Activated naive CD8-positive, alpha-beta T cell treated with anti-CD3 and anti-CD28 coated beads, Interleukin-2, amount 10 ng/mL, durations not matched to agents 7 days and 5 days (primary cell): ENCODE results near the gene ATP11B. TPM values are rescaled to one million over a fixed set of nuclear protein-coding genes. Genes with fewer than 3 reads are reported as not detected.

Source experiments
- ATAC-seq: fragments of 150-1000 bp; cut with Tn5 transposase; one replicate; pipeline ENCODE4 v1.10.0; 2021; ENCODE audit warnings: low read depth, moderate library complexity
- POLR2A ChIA-PET: fragments of 350-600 bp; sonication (Branson Sonifier 250); formaldehyde crosslinking; loops from one replicate; lab custom pipeline; 2021; ENCODE audit warnings: antibody characterized with exemption; lab: Charles Lee
- DNase-seq: peaks from one replicate; pipeline ENCODE4 v3.0.0; 2021
- H3K27ac Mint-ChIP-seq: one replicate; pipeline ENCODE4 v1.8.0; 2022; ENCODE audit warnings: mild to moderate bottlenecking, mixed read lengths
- H3K27me3 Mint-ChIP-seq: one replicate; pipeline ENCODE4 v1.8.0; 2022; ENCODE audit warnings: mild to moderate bottlenecking, moderate library complexity, mixed read lengths
- H3K36me3 Mint-ChIP-seq: one replicate; pipeline ENCODE4 v1.8.0; 2021; ENCODE audit warnings: mild to moderate bottlenecking, mixed read lengths
- H3K4me1 Mint-ChIP-seq: one replicate; pipeline ENCODE4 v1.8.0; 2021; ENCODE audit warnings: mixed read lengths
- H3K4me3 Mint-ChIP-seq: one replicate; pipeline ENCODE4 v1.8.0; 2022; ENCODE audit warnings: mild to moderate bottlenecking, moderate library complexity, mixed read lengths
- H3K9me3 Mint-ChIP-seq: one replicate; pipeline ENCODE4 v1.8.0; 2021; ENCODE audit warnings: mixed read lengths
- total RNA-seq, 2 experiments: library from RNA; stranded (reverse); gene quantifications; one replicate each; pipeline ENCODE4 v1.2.3, GENCODE V29; 2021

Gene ATP11B
- total RNA-seq, 2 experiments from 2014 or later: 125 to 136 TPM

GRCh38 chr3:182802413-182803390 lies 9.4 kb downstream of the ATP11B start:
- Mint-ChIP-seq H3K27me3 (no peaks in the 10 kb centered on the region), H3K36me3 (peaks cover 23% of the 10 kb centered on the region), H3K9me3 (no peaks in the 10 kb centered on the region), H3K27ac (no peak overlapping the region), H3K4me1 (peaks cover 30% of the 10 kb centered on the region), H3K4me3 (no peak overlapping the region)
- ATAC-seq (no peak), DNase-seq (no peak)
- POLR2A ChIA-PET: no interaction called here

GRCh38 chr3:182803596-182803995 lies 10.3 kb downstream of the ATP11B start:
- POLR2A ChIA-PET: no interaction called here
- Mint-ChIP-seq H3K4me3 (no peak overlapping the region), H3K36me3 (peaks cover 19% of the 10 kb centered on the region), H3K9me3 (no peaks in the 10 kb centered on the region), H3K27me3 (no peaks in the 10 kb centered on the region), H3K27ac (no peak overlapping the region), H3K4me1 (peaks cover 28% of the 10 kb centered on the region)
- DNase-seq: no peak
- no peak for ATAC-seq

GRCh38 chr3:182807061-182807460 lies 13.8 kb downstream of the ATP11B start:
- no peak for ATAC-seq
- Mint-ChIP-seq H3K9me3 (no peaks in the 10 kb centered on the region), H3K4me3 (no peak overlapping the region), H3K36me3 (peaks cover 28% of the 10 kb centered on the region), H3K27me3 (no peaks in the 10 kb centered on the region), H3K4me1 (peaks cover 32% of the 10 kb centered on the region), H3K27ac (no peak overlapping the region)
- DNase-seq: no peak
- POLR2A ChIA-PET: interaction anchor here (0.9 kb wide), 1 partner anchor 13 kb away, joined by 3 read pairs; no protein-coding TSS in a partner anchor

DNA sequence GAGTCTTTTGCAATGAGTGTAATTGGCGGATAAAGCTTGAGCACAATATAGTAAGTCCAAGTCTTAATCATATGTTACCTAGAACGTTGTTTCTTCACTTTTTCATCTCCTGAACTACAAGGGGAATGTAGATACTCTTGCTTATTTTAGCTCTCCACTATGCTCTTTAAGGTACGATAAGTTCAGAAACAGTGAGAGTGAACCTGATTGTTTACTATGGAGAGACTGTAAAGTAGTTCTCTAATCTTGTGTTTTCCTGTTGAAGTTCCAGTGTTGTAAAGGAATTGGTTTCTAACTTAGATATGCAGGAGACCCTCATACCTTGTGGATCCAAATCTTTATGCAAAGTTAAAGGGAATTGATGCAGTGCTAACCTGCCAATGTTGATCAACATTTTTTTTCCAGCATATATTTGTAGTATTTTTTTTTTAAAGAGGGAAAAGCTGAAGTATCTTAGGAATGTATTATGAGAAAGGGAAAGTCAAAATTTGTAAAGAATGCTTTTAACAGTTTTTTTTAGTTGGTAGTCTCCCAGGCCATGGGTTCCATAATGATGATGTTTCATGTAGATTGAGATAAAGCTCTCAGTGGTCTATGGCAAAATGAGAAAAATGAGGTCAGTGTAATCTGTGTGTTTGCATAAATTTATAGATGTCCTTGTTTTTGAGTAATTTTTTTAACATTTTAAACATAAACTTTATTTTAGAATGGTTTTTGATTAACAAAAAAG lies 14.9 kb downstream of the ATP11B start:
- Mint-ChIP-seq H3K9me3 (no peaks in the 10 kb centered on the region), H3K4me3 (no peak overlapping the region), H3K36me3 (peaks cover 25% of the 10 kb centered on the region), H3K27me3 (no peaks in the 10 kb centered on the region), H3K4me1 (peaks cover 27% of the 10 kb centered on the region), H3K27ac (no peak overlapping the region)
- DNase-seq: no peak
- POLR2A ChIA-PET: no interaction called here
- no peak for ATAC-seq

- Mint-ChIP-seq H3K27me3 (no peaks in the 10 kb centered on the region), H3K9me3 (no peaks in the 10 kb centered on the region), H3K36me3 (peaks cover 24% of the 10 kb centered on the region), H3K4me1 (peaks cover 27% of the 10 kb centered on the region), H3K27ac (no peak overlapping the region), H3K4me3 (no peak overlapping the region)
- POLR2A ChIA-PET: interaction anchor here (1.0 kb wide), 1 partner anchor 15 kb away, joined by 4 read pairs; no protein-coding TSS in a partner anchor
- ATAC-seq: no peak
- no peak for DNase-seq
Observed at GRCh38 chr3:182809531-182809930, 16.2 kb downstream of the ATP11B start.

DNA sequence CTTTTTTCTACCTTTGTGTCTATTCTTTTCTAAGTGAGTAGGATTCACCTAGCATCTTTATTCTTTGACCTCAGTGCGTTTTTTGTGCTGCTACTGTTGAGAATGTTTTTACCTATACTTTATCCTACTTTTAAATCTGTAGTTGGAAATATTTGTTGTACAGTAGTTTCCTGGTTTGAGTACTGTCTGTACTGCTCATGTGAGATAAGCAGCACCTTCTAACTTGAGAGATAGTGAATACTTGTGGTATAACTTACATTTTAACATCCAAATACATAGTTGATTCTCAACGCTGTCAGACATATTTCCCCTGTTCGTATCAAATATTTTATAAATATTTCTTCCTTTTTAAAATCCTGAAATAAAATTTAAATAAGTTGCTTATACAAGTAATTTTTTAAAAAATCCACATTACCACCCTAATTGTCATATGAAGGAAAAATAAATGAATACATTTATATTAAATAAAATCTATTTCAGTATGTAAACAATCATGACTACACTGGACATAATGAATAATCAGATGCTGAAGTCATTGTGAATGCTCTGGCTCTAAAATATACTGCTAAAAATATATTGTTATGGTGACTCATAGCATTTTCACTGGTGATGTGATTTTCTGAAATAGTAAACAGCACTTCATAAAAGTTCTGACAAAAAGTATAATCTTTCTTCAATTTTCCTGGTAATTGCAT lies 17.4 kb downstream of the ATP11B start:
- ATAC-seq: no peak
- H3K4me3 Mint-ChIP-seq: no peak overlapping the region
- POLR2A ChIA-PET: no interaction called here
- peaks cover 29% of the 10 kb centered on the region for H3K4me1 Mint-ChIP-seq
- H3K27me3 Mint-ChIP-seq: no peaks in the 10 kb centered on the region
- H3K36me3 Mint-ChIP-seq: peaks cover 23% of the 10 kb centered on the region
- DNase-seq: no peak
- H3K9me3 Mint-ChIP-seq: no peaks in the 10 kb centered on the region
- no peak overlapping the region for H3K27ac Mint-ChIP-seq

DNA sequence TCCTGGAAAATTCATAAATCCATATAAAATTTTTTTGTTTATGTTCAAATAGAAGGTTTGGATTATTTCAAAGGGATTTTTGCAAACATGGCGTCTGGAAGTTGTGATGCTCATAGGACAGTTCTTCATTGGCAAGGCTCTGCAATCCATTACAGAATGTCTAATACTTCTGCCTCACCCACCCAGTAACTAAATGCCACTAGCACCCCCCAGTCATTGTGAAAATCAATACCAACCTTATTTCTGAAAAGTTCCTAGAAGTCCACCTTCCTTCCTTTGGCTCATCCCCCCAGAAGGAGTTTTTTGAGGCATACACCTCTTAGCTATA lies 17.9 kb downstream of the ATP11B start:
- peaks cover 22% of the 10 kb centered on the region for H3K36me3 Mint-ChIP-seq
- POLR2A ChIA-PET: no interaction called here
- DNase-seq (no peak), ATAC-seq (no peak)
- H3K4me3 Mint-ChIP-seq: no peak overlapping the region
- H3K9me3 Mint-ChIP-seq: no peaks in the 10 kb centered on the region
- H3K4me1 Mint-ChIP-seq: peaks cover 31% of the 10 kb centered on the region
- H3K27me3 Mint-ChIP-seq: no peaks in the 10 kb centered on the region
- no peak overlapping the region for H3K27ac Mint-ChIP-seq

GRCh38 chr3:182812123-182812522 lies 18.8 kb downstream of the ATP11B start:
- H3K9me3 Mint-ChIP-seq: no peaks in the 10 kb centered on the region
- DNase-seq (no peak), ATAC-seq (no peak)
- POLR2A ChIA-PET: no interaction called here
- peaks cover 27% of the 10 kb centered on the region for H3K4me1 Mint-ChIP-seq
- no peaks in the 10 kb centered on the region for H3K27me3 Mint-ChIP-seq
- peaks cover 19% of the 10 kb centered on the region for H3K36me3 Mint-ChIP-seq
- H3K4me3 Mint-ChIP-seq: no peak overlapping the region
- H3K27ac Mint-ChIP-seq: no peak overlapping the region

- ATAC-seq: no peak
- POLR2A ChIA-PET: interaction anchor here (1.5 kb wide), 1 partner anchor 20 kb away, joined by 3 read pairs; no protein-coding TSS in a partner anchor
- peaks cover 13% of the 10 kb centered on the region for H3K36me3 Mint-ChIP-seq
- no peaks in the 10 kb centered on the region for H3K27me3 Mint-ChIP-seq
- H3K27ac Mint-ChIP-seq: no peak overlapping the region
- no peaks in the 10 kb centered on the region for H3K9me3 Mint-ChIP-seq
- no peak for DNase-seq
- peaks cover 22% of the 10 kb centered on the region for H3K4me1 Mint-ChIP-seq
- H3K4me3 Mint-ChIP-seq: no peak overlapping the region
Observed at GRCh38 chr3:182814419-182815062, 21.2 kb downstream of the ATP11B start.

GRCh38 chr3:182816181-182816580 lies 22.9 kb downstream of the ATP11B start:
- Mint-ChIP-seq H3K4me1 (peaks cover 18% of the 10 kb centered on the region), H3K4me3 (no peak overlapping the region), H3K27ac (no peak overlapping the region), H3K9me3 (no peaks in the 10 kb centered on the region), H3K36me3 (peaks cover 19% of the 10 kb centered on the region), H3K27me3 (no peaks in the 10 kb centered on the region)
- POLR2A ChIA-PET: no interaction called here
- DNase-seq (no peak), ATAC-seq (no peak)

GRCh38 chr3:182818296-182818978 lies 25.1 kb downstream of the ATP11B start:
- no peak overlapping the region for H3K4me3 Mint-ChIP-seq
- H3K27ac Mint-ChIP-seq: no peak overlapping the region
- POLR2A ChIA-PET: no interaction called here
- H3K9me3 Mint-ChIP-seq: peaks cover 2% of the 10 kb centered on the region
- H3K36me3 Mint-ChIP-seq: peaks cover 29% of the 10 kb centered on the region
- H3K4me1 Mint-ChIP-seq: peaks cover 10% of the 10 kb centered on the region
- no peaks in the 10 kb centered on the region for H3K27me3 Mint-ChIP-seq
- ATAC-seq (no peak), DNase-seq (no peak)

DNA sequence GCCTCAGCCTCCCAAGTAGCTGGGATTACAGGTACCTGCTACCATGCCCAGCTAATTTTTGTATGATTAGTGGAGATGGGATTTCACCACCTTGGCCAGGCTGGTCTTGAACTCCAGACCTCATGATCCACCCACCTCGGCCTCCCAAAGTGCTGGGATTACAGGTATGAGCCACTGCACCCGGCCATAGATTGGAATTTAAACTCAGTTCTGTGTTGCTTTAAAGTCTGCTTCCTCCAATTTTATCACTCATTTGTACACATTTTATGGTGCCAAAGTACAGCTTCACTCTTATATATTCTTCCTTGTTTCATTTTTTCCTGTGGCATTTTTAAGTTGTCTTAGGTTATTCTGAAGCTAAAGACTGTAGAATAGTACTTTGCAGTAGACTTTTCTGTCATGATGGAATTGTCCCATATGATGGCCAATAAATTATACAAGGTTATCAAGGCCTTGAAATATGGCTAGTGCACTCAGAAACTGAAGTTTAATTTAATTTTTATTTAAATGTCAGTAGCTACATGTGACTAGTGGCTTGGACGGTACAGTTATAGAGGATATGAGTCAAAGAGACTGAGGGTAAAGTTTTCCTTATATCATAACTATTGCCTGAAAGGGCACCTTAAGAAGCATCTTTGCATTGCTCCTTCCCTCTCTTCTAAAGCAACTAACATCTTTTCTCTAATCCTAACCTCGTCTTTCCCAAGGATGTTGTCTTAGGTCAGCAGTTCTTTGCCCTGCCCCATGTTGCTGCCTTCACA lies 28.1 kb downstream of the ATP11B start:
- Mint-ChIP-seq H3K27ac (no peak overlapping the region), H3K4me1 (peaks cover 12% of the 10 kb centered on the region), H3K4me3 (no peak overlapping the region), H3K36me3 (peaks cover 43% of the 10 kb centered on the region), H3K9me3 (peaks cover 2% of the 10 kb centered on the region), H3K27me3 (no peaks in the 10 kb centered on the region)
- DNase-seq (no peak), ATAC-seq (no peak)
- POLR2A ChIA-PET: interaction anchor here (1.0 kb wide), 1 partner anchor 10 kb away, joined by 3 read pairs; no protein-coding TSS in a partner anchor
